GM21447 (cell line): ENCODE results near the gene RBMS3.

Experiments used
- ATAC-seq: cut with Tn5 transposase; IDR thresholded peaks from one replicate; pipeline ENCODE4 v1.9.1; 2021; ENCODE audit not compliant: unreplicated experiment

The RBMS3 gene

DNA sequence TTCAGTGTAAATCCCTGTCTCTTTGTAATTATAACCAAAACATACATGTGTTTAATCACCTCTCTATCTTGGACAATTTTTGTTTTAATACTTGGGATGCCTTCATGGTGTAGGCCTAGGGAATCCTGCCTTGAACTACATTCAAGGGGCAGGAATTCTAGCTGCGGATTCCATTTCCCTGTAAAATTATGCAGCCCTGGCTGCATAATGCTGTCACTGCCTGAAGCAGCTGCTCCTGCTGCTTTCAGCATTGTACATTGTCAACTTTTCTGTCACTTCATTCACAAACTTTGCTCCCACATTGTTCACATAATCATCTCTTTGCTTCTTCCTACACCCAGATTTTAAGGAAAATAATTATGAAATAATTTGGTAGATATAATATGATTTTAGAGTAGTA lies 638.7 kb downstream of the RBMS3 start:
- no peak for ATAC-seq

GRCh38 chr3:29922992-29923746 lies 642.3 kb downstream of the RBMS3 start:
- no peak for ATAC-seq

- no peak for ATAC-seq
These were observed 644.1 kb downstream of the RBMS3 start for GRCh38 chr3:29924783-29925561.

GRCh38 chr3:29926378-29926777 lies 645.5 kb downstream of the RBMS3 start:
- ATAC-seq = no peak

DNA sequence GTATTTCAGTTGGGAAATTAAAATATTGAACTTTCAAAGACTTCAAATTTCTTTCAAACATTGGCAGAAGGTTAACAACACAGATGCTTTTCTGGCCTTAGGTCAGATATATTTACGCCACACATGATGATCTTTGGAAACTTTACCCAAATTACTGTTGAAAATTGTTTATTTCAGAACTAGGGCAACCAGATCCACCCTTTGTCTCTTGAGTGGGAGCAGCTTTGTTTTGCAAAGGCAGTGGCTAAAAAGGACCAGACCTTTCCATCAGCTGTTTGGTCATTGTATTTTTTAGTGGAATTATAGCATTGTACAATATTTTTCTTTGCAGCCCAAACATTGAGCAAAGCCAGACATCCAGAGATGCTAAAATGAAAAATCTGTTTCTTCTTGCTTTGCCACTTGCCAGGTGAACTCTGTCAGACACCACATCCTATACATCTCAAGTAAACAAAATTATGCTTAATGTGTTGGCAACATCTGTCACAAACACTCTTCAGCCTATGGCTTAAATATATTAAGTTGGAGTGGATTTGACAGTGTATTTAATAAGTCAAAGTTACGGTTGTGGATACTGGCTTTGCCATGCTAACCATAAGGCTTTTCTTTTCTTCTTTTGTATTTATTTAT lies 651.9 kb downstream of the RBMS3 start:
- ATAC-seq = no peak

- ATAC-seq = no peak
These were observed 653.1 kb downstream of the RBMS3 start for GRCh38 chr3:29933802-29934490.

GRCh38 chr3:29934751-29935150 lies 653.9 kb downstream of the RBMS3 start:
- no peak for ATAC-seq

GRCh38 chr3:29936054-29936453 lies 655.2 kb downstream of the RBMS3 start:
- peak; percentile 89 for ATAC-seq

GRCh38 chr3:29936766-29937165 lies 655.9 kb downstream of the RBMS3 start:
- no peak for ATAC-seq

DNA sequence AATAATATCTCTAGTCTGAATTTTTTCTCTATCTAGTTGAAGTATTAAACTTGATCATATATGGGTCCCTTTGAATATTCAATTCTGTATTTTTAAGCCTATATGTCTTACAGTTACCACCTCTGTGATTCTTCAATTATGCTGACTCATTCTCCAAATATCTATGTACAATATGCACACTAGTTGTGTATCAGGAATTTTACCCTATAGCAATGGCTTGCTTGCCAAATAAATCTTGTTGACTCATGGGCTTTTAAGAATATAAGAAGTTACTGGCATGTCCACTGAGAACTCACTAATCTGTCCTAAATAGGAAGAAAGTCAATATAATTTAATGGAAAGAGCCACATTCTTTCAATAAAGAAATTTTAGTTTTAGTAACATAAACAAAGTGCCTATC lies 656.3 kb downstream of the RBMS3 start:
- ATAC-seq = no peak

DNA sequence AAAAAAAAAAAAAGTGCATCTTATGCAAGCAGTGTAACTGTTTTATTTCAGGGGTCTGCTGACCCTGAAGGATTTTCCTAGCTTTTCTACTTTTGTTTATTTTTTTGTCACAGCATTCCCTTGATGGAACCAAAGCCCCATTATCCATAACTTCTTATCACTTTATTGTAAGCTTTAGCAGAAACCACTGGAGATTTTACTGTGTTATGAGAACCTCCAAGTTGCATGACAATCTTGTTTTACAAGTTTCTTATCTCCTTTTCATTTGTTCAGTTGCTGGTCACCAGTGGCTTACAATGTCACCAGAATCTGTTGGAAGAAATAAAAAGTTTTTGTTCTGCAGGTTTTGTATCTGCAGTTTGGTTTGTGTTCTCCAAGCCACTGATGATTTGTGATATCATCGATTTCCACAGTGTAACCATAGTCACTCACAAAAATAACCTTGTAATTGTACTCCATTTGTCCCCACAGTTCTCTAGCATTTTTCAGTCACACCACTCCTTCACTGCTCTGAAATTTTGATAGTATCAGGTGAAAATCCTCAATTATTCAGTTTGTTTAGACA lies 660.0 kb downstream of the RBMS3 start:
- ATAC-seq = no peak

GRCh38 chr3:29942297-29942696 lies 661.4 kb downstream of the RBMS3 start:
- ATAC-seq = no peak

DNA sequence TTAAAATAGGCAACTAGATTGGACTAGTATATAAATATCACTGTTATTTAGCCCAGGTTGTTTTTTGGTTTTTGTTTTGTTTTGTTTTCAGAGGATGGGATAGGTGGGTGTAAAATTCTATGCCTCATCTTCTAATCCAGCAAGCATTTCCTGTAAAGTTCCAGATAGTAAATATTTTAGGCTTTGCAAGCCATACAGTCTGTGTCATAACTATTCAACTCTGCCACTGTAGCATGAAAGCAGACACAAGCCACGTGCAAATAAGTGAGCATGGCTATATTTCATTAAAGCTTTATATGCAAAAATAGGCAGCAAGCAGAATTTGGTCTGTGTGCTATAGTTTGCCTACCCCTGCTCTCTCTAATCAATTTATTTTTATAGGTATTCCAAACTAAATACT lies 668.3 kb downstream of the RBMS3 start:
- ATAC-seq = no peak

GRCh38 chr3:29949940-29950616 lies 669.2 kb downstream of the RBMS3 start:
- no peak for ATAC-seq

DNA sequence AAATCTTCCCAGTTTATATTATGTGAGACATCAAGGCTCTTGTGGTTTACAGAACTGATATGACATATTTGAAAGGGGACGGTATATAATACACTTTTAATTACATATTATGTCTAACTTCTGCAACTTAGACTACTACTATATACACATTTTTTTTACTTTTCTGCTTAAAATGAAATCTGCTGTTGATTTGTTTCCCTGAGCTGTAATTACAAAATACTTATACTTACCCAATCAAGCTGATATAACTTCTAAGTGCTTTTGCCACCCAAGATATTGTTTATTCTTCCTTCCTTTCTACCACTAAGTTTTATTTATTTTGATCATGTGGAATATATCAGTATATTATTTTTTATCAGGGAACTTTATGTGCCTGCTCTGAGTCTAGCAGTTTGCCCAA lies 671.6 kb downstream of the RBMS3 start:
- ATAC-seq = no peak

DNA sequence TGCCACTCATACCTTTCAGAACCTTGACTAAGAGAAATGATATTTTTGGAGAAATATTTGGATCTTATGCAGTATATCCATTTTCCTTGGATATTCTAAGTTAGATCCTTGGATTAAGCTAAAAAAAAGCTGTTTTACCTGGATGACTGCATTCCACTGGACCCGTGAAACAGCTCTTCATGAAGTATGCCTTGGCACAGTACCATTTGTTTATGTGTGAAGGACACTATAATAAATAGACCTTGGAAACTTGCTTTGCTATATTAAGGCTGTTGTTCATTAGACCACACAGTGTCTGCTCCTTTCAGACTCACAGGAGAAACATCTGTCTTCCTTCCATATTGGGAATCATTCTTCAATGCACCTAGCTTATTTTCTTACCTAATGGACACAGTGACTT lies 674.5 kb downstream of the RBMS3 start:
- no peak for ATAC-seq

DNA sequence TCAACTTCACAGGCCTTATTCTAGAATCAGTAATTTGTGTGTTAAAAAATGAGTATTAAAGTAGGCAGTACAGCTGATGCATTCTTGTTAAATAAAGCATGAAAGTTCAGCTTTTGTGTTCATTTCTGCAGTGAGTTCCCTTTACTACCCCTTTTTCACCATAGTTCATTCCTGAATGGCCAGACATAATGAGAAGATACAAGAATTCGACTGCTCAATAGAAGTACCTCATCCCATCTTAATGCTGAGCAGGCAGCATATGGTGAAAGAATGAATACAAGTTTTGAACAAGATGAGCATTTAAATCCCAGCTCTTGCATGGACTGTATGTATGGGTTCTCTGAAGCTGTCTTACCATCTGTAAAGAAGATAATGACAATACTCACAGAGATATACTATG lies 677.9 kb downstream of the RBMS3 start:
- ATAC-seq = no peak

GRCh38 chr3:29971895-29972294 lies 691.0 kb downstream of the RBMS3 start:
- ATAC-seq = no peak

DNA sequence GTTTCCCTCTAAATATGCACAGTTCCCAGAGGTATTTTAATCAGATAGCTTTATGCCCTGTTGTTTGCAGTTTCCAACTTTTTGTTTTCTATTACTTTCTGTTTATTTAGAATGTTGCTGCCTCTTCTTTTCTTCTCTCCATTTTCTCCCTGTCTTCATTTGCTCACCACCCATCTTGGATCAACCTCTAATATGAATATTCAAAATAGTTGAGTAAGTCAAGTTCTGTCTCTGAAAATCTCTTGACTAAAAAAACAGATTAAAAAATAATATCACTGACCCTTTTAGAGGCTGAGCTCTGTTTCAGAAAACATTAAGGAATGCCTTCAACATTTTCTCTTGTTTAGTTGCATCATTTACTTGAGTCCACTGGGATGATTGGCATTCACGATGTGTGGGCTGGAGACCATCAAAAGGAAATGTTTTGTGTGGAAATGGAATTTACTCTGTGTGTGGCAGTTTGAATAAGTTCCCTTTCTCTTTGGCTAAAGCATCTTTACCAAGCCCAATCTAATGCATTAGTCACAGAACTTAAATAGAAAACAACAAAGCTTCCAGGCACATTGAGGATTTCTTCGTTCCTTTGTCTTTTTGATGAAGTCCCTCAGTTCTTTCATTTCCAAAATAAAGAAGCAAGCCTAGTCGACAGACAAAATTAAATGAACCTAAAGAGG lies 691.6 kb downstream of the RBMS3 start:
- ATAC-seq = no peak

- no peak for ATAC-seq
These were observed 692.9 kb downstream of the RBMS3 start for GRCh38 chr3:29973763-29974162.
